ENCODE results near the gene HIPK2. TPM values are rescaled to one million over a fixed set of nuclear protein-coding genes. Genes with fewer than 3 reads are reported as not detected.
A peak's percentile ranks its signal among the peaks of the same experiment; 100 is the strongest.

The HIPK2 gene
- total RNA-seq, 2 donors from 2014 or later = 54.4 to 72.7 TPM

GRCh38 chr7:139571651-139572050, 206.1 kb downstream of the HIPK2 start:
- H3K9me3 ChIP-seq = no peaks in the 10 kb centered on the region
- no peak overlapping the region for H3K4me3 ChIP-seq
- no peak for DNase-seq (ENCODE audit: low spot score)
- H3K36me3 ChIP-seq = peaks cover 2 to 12% of the 10 kb centered on the region in 2 donors
- TF ChIP-seq POLR2A (IDR thresholded peaks at IDR 0.05) (no peak), CTCF (IDR thresholded peaks at IDR 0.05) (no peak), POLR2AphosphoS5 (IDR thresholded peaks at IDR 0.05) (no peak)
- H3K27me3 ChIP-seq (replicated peaks; ENCODE audit: insufficient read depth) = no peaks in the 10 kb centered on the region
- 95% methylated on average over 20 of the region's 20 CpGs for WGBS
- no peak overlapping the region for H3K27ac ChIP-seq
- intact Hi-C loops (cut with DNase I) = no loop called here
- H3K4me1 ChIP-seq (replicated peaks) = no peaks in the 10 kb centered on the region

GRCh38 chr7:139571190-139571589, 206.6 kb downstream of the HIPK2 start:
- Histone ChIP-seq H3K4me3 (no peak overlapping the region), H3K36me3 (peaks cover 2 to 12% of the 10 kb centered on the region in 2 donors), H3K27me3 (replicated peaks; ENCODE audit: insufficient read depth) (no peaks in the 10 kb centered on the region), H3K27ac (no peak overlapping the region), H3K9me3 (no peaks in the 10 kb centered on the region), H3K4me1 (replicated peaks) (no peaks in the 10 kb centered on the region)
- 89% methylated on average over 20 of the region's 20 CpGs for WGBS
- DNase-seq (ENCODE audit: low spot score) = no peak
- intact Hi-C loops (cut with DNase I) = no loop called here
- TF ChIP-seq POLR2AphosphoS5 (IDR thresholded peaks at IDR 0.05) (no peak), CTCF (IDR thresholded peaks at IDR 0.05) (no peak), POLR2A (IDR thresholded peaks at IDR 0.05) (no peak)

GRCh38 chr7:139570626-139571025, 207.2 kb downstream of the HIPK2 start:
- WGBS = 79% methylated on average over 5 of the region's 5 CpGs
- Histone ChIP-seq H3K27ac (no peak overlapping the region), H3K4me1 (replicated peaks) (no peaks in the 10 kb centered on the region), H3K27me3 (replicated peaks; ENCODE audit: insufficient read depth) (no peaks in the 10 kb centered on the region), H3K4me3 (no peak overlapping the region), H3K9me3 (no peaks in the 10 kb centered on the region), H3K36me3 (peaks cover under 1 to 12% of the 10 kb centered on the region in 2 donors)
- TF ChIP-seq POLR2A (IDR thresholded peaks at IDR 0.05) (no peak), CTCF (IDR thresholded peaks at IDR 0.05) (no peak), POLR2AphosphoS5 (IDR thresholded peaks at IDR 0.05) (no peak)
- no peak for DNase-seq (ENCODE audit: low spot score)
- intact Hi-C loops (cut with DNase I) = no loop called here

- peak in 1 of 4 experiments; percentile 5 for TF ChIP-seq CTCF (IDR thresholded peaks at IDR 0.05)
- TF ChIP-seq POLR2AphosphoS5 (IDR thresholded peaks at IDR 0.05) = no peak
- Histone ChIP-seq H3K4me1 (replicated peaks) (no peaks in the 10 kb centered on the region), H3K36me3 (peaks cover 0 to 12% of the 10 kb centered on the region in 2 donors), H3K4me3 (no peak overlapping the region), H3K27ac (no peak overlapping the region), H3K27me3 (replicated peaks; ENCODE audit: insufficient read depth) (no peaks in the 10 kb centered on the region), H3K9me3 (no peaks in the 10 kb centered on the region)
- intact Hi-C loops (cut with DNase I) = no loop called here
- DNase-seq (ENCODE audit: low spot score) = no peak
- 78% methylated on average over 7 of the region's 8 CpGs for WGBS
Observed at GRCh38 chr7:139570119-139570518, 207.7 kb downstream of the HIPK2 start.

- TF ChIP-seq POLR2AphosphoS5 (IDR thresholded peaks at IDR 0.05) (no peak), CTCF (IDR thresholded peaks at IDR 0.05) (no peak), POLR2A (IDR thresholded peaks at IDR 0.05) (no peak)
- 92% methylated on average over 12 of the region's 12 CpGs for WGBS
- Histone ChIP-seq H3K4me1 (replicated peaks) (no peaks in the 10 kb centered on the region), H3K9me3 (no peaks in the 10 kb centered on the region), H3K27me3 (replicated peaks; ENCODE audit: insufficient read depth) (no peaks in the 10 kb centered on the region), H3K36me3 (peaks cover 0 to 6% of the 10 kb centered on the region in 2 donors), H3K27ac (no peak overlapping the region), H3K4me3 (no peak overlapping the region)
- intact Hi-C loops (cut with DNase I) = no loop called here
- no peak for DNase-seq (ENCODE audit: low spot score)
Observed at GRCh38 chr7:139568813-139569490, 208.8 kb downstream of the HIPK2 start.
